RWPE2 (cell line): ENCODE results near the gene RPTOR.
A peak's percentile ranks its signal among the peaks of the same experiment; 100 is the strongest.
"Not testable (repeated sequence)": the region's sequence is repeated elsewhere in the genome, so short reads cannot be mapped to it uniquely, and the experiment has no call there.

ENCODE experiments used
- ATAC-seq: fragments of 200-7000 bp; cut with Tn5 transposase; 3 replicates; pipeline ENCODE4 v1.9.1; 2021; ENCODE audit warnings: low read depth
- DNase-seq: peaks from one replicate; pipeline ENCODE4 v3.0.0-alpha.2; 2020; ENCODE audit warnings: low spot score
- H3K27ac ChIP-seq: fragments of 450-650 bp; 2 replicates; pipeline ENCODE4 v1.5.1; 2017; ENCODE audit warnings: mild to moderate bottlenecking; ENCODE audit not compliant: poor library complexity, severe bottlenecking
- H3K27me3 ChIP-seq: fragments of 250-450 bp; sonication (Bioruptor Pico); 2 replicates; pipeline ENCODE4 v1.5.1; 2021; ENCODE audit warnings: mild to moderate bottlenecking, moderate library complexity; ENCODE audit not compliant: insufficient read depth, poor library complexity, severe bottlenecking
- H3K36me3 ChIP-seq: fragments of 250-450 bp; sonication (Bioruptor Pico); 2 replicates; pipeline ENCODE4 v1.5.1; 2020; ENCODE audit warnings: low read depth, mild to moderate bottlenecking, moderate library complexity
- H3K4me1 ChIP-seq: fragments of 250-450 bp; sonication (Bioruptor Pico); 2 replicates; pipeline ENCODE4 v1.5.1; 2021; ENCODE audit warnings: mild to moderate bottlenecking, moderate library complexity; ENCODE audit not compliant: insufficient read depth, poor library complexity, severe bottlenecking
- H3K4me3 ChIP-seq: fragments of 250-450 bp; sonication (Bioruptor Pico); 2 replicates; pipeline ENCODE4 v1.5.1; 2021; ENCODE audit warnings: mild to moderate bottlenecking, moderate library complexity; ENCODE audit not compliant: severe bottlenecking
- H3K9me3 ChIP-seq: fragments of 250-450 bp; sonication (Bioruptor Pico); 2 replicates; pipeline ENCODE4 v1.5.1; 2021; ENCODE audit warnings: mild to moderate bottlenecking, moderate library complexity; ENCODE audit not compliant: severe bottlenecking
- TF ChIP-seq, protein P1 (sequence below): fragments of 450-650 bp; IDR thresholded peaks from one replicate; pipeline ENCODE4 v1.5.1; 2017; ENCODE audit warnings: mild to moderate bottlenecking, moderate library complexity; ENCODE audit not compliant: poor library complexity, severe bottlenecking

Gene RPTOR

DNA sequence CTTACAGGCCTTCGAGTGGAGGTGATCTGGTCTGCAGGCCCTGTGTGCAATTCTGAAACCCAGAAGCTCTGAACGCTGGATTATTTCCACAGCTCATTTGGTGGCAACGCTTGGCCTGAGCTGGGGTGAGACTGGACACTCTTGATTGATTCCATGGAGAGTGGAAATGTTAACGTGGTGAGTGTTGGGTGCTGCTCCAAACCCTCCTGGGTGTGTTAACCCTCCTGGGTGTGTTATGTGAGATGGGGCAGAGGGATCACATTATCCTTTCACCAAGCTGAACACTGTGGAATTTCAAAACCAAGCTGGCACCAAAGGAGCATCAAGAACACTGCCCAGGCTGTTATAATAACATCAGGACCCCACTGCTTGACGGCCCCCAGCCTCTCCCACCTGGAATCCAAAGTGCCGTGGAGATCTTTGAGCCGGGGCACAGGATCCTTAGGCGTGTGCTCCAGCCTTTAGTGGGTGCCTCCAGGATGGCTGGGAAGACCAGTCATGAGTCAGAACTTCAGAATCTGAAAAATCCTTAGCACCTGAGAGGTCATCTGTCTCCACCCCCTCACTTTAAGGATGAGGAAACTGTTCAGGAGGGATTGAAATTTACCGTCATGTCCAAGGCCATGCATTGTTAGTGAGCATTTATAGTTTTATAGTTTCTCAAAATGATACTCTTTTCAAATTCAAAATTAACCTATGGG is 75.0 kb downstream of the RPTOR start:
- no peak overlapping the region for H3K4me3 ChIP-seq
- DNase-seq = no peak
- no peaks in the 10 kb centered on the region for H3K27me3 ChIP-seq
- no peaks in the 10 kb centered on the region for H3K9me3 ChIP-seq
- peaks cover 31% of the 10 kb centered on the region for H3K4me1 ChIP-seq
- peak overlapping the region; percentile 74 for H3K27ac ChIP-seq
- peaks cover 4% of the 10 kb centered on the region; the same call in 1 of the 2 replicates for H3K36me3 ChIP-seq
- peak; percentile 100 for ATAC-seq
- TF ChIP-seq, protein P1, sequence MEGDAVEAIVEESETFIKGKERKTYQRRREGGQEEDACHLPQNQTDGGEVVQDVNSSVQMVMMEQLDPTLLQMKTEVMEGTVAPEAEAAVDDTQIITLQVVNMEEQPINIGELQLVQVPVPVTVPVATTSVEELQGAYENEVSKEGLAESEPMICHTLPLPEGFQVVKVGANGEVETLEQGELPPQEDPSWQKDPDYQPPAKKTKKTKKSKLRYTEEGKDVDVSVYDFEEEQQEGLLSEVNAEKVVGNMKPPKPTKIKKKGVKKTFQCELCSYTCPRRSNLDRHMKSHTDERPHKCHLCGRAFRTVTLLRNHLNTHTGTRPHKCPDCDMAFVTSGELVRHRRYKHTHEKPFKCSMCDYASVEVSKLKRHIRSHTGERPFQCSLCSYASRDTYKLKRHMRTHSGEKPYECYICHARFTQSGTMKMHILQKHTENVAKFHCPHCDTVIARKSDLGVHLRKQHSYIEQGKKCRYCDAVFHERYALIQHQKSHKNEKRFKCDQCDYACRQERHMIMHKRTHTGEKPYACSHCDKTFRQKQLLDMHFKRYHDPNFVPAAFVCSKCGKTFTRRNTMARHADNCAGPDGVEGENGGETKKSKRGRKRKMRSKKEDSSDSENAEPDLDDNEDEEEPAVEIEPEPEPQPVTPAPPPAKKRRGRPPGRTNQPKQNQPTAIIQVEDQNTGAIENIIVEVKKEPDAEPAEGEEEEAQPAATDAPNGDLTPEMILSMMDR = no peak

DNA sequence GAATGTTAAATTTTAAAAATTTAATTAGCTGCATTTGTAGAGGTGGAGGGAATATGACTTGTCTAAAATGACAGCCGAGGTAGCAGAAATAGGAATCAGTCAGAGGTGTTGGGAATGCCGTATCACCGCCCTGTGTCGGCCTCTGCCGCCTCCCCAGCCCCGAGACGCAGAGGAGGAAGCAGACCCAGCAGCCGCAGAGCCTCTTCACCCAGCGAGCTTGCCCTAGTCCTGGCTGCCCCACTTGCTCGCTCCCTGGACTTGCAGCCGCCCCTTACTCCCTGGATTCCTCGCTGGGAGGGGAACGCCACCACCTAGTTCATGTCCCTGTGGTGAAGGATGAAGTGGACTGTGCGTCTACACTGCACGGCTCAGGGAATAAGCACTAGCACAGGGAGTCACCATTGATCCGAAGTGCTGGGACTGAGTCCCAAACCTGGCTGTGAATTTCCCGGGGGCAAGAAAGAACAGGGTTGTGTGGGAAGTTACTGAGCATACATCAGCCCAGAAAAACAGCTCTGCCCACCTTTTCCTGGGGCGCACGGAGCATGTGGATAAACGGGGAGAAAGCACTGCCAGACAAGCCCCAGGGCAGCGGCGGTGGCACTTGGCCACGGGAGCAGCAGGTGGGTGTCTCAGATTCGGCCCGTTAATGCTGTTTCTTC is 76.8 kb downstream of the RPTOR start:
- no peak for DNase-seq
- TF ChIP-seq, protein P1 = no peak
- Histone ChIP-seq H3K4me1 (peaks cover 34% of the 10 kb centered on the region), H3K9me3 (no peaks in the 10 kb centered on the region), H3K36me3 (peaks cover 19% of the 10 kb centered on the region), H3K27me3 (no peaks in the 10 kb centered on the region), H3K27ac (peak overlapping the region; percentile 74), H3K4me3 (no peak overlapping the region)
- ATAC-seq = no peak

DNA sequence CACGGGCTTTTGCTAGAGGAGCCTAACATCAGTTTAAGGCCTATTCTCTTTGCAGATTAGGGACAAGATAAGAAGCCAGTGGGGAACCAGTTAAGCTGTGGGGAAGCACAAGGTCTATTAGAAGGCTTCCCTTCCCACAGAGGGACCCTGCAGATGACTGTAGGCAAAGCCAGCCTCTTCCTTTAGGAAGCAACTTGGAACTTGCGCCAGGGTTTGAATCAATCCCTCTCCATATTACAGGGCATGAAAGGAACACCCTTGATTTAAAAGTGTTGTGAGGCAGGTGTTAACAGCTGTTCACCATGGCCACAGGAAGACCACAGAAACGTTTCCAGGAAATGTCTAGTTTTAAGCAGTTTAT is 77.3 kb downstream of the RPTOR start:
- Histone ChIP-seq H3K4me1 (peaks cover 34% of the 10 kb centered on the region), H3K27ac (no peak overlapping the region), H3K36me3 (peaks cover 21% of the 10 kb centered on the region), H3K27me3 (no peaks in the 10 kb centered on the region), H3K4me3 (no peak overlapping the region), H3K9me3 (no peaks in the 10 kb centered on the region)
- TF ChIP-seq, protein P1 = no peak
- ATAC-seq (no peak), DNase-seq (no peak)

DNA sequence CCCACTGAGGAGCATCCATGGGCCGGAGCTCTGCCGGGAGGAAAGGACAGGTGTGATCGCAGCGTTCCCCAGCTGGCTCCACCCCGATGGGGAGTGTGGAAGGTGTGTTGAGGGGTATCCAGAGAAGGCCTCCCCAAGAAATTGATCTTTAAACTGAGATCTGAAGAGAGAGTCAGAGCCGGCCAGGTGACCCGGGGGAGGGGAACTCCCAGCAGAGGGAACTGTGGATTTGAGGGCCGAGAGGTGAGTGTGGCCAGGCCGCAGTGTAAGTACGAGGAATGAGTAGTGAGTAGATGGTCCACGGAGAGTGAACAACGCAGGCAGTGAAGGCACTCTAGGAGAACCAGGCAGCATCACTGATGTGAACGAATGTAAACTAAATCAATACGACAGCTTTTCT is 80.2 kb downstream of the RPTOR start:
- ATAC-seq (no peak), DNase-seq (no peak)
- Histone ChIP-seq H3K4me1 (peaks cover 18% of the 10 kb centered on the region), H3K4me3 (no peak overlapping the region), H3K9me3 (no peaks in the 10 kb centered on the region), H3K36me3 (peaks cover 24% of the 10 kb centered on the region), H3K27me3 (no peaks in the 10 kb centered on the region), H3K27ac (no peak overlapping the region)
- TF ChIP-seq, protein P1 = no peak

DNA sequence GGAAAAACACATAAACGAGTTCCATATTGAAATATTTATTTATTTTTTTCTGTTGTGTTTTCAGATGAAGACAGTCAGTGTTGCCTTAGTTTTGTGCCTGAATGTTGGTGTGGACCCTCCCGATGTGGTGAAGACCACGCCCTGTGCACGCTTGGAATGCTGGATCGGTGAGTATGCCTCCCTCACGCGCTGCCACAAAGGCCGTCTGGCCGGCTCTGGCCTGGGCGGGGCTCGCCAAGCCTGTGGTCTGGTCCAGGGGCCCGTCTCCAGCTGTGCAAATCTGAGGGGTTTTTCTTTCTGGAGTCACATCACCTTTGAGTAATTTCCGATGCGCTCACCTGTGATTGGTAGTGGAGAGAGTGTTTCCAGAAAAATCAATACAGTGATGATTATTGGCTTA is 81.0 kb downstream of the RPTOR start:
- no peaks in the 10 kb centered on the region for H3K9me3 ChIP-seq
- no peaks in the 10 kb centered on the region for H3K27me3 ChIP-seq
- no peak overlapping the region for H3K27ac ChIP-seq
- no peak overlapping the region for H3K4me3 ChIP-seq
- DNase-seq (no peak), ATAC-seq (no peak)
- TF ChIP-seq, protein P1 = no peak
- H3K4me1 ChIP-seq = peaks cover 10% of the 10 kb centered on the region
- H3K36me3 ChIP-seq = peaks cover 24% of the 10 kb centered on the region

DNA sequence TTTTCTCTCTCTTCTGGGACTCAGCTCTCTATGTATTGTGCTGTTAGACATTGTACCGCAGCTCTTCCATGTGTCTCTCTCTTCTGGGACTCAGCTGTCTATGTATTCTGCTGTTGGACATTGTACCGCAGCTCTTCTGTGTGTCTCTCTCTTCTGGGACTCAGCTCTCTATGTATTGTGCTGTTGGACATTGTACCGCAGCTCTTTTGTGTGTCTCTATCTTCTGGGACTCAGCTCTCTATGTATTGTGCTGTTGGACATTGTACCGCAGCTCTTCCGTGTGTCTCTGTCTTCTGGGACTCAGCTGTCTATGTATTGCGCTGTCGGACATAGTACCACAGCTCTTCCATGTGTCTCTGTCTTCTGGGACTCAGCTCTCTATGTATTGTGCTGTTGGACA is 84.2 kb downstream of the RPTOR start:
- not testable (repeated sequence) for DNase-seq, H3K4me1 ChIP-seq, ATAC-seq, H3K27me3 ChIP-seq, H3K27ac ChIP-seq, H3K9me3 ChIP-seq, H3K4me3 ChIP-seq
- peaks cover 24% of the 10 kb centered on the region for H3K36me3 ChIP-seq
